Hematopoietic multipotent progenitor cell treated with erythropoietin and hydrocortisone succinate and interleukin-3 and kit ligand, for 15 days (in vitro differentiated cells): Measurements from ENCODE around the gene TSEN2.
A peak's percentile ranks its signal among the peaks of the same experiment; 100 is the strongest.
"Not testable (repeated sequence)": the region's sequence is repeated elsewhere in the genome, so short reads cannot be mapped to it uniquely, and the experiment has no call there.

Experiments
- DNase-seq: peaks from one replicate; pipeline ENCODE4 v3.0.0-alpha.2; 2015; ENCODE audit warnings: low spot score

Gene TSEN2

GRCh38 chr3:12484198-12484982 lies at the start of gene TSEN2:
Gene TSEN2 (plus strand): TSS chr3:12484480. CDS start chr3:12489801, 5,321 bp downstream.
- peak; percentile 94 for DNase-seq

- no peak for DNase-seq
Measured at GRCh38 chr3:12436514-12437220, 47.6 kb upstream of the TSEN2 start.

- DNase-seq: no peak
Measured at GRCh38 chr3:12437221-12437605, 47.1 kb upstream of the TSEN2 start.

- DNase-seq: no peak
Measured at GRCh38 chr3:12437861-12438260, 46.4 kb upstream of the TSEN2 start.

- no peak for DNase-seq
Measured at GRCh38 chr3:12438318-12438717, 46.0 kb upstream of the TSEN2 start.

GRCh38 chr3:12439161-12439940 lies 44.9 kb upstream of the TSEN2 start:
- DNase-seq: no peak

GRCh38 chr3:12440927-12441714 lies 43.2 kb upstream of the TSEN2 start:
- DNase-seq: no peak

GRCh38 chr3:12442654-12443501 lies 41.4 kb upstream of the TSEN2 start:
- no peak for DNase-seq

GRCh38 chr3:12443781-12444522 lies 40.3 kb upstream of the TSEN2 start:
- no peak for DNase-seq

- DNase-seq: no peak
Measured at GRCh38 chr3:12444582-12445471, 39.5 kb upstream of the TSEN2 start.

GRCh38 chr3:12445523-12446240 lies 38.6 kb upstream of the TSEN2 start:
- no peak for DNase-seq

- DNase-seq: no peak
Measured at GRCh38 chr3:12446298-12446697, 38.0 kb upstream of the TSEN2 start.

- DNase-seq: no peak
Measured at GRCh38 chr3:12447075-12447474, 37.2 kb upstream of the TSEN2 start.

GRCh38 chr3:12448404-12449202 lies 35.7 kb upstream of the TSEN2 start:
- not testable (repeated sequence) for DNase-seq

- DNase-seq: no peak
Measured at GRCh38 chr3:12449889-12450682, 34.2 kb upstream of the TSEN2 start.

GRCh38 chr3:12451481-12451880 lies 32.8 kb upstream of the TSEN2 start:
- no peak for DNase-seq

- DNase-seq: no peak
Measured at GRCh38 chr3:12451960-12452359, 32.3 kb upstream of the TSEN2 start.
